Measurements from ENCODE around the gene CLIC3.

Gene CLIC3

GRCh38 chr9:136960212-136960937 is 36.0 kb downstream of the CLIC3 start:
- Histone ChIP-seq H3K27ac (ENCODE audit: low read depth, low read length) (no peak overlapping the region), H3K9ac (ENCODE audit: low read length) (no peak overlapping the region), H3K4me3 (ENCODE audit: low read depth, low read length) (no peak overlapping the region), H3K9me3 (ENCODE audit: control insufficient read depth, insufficient read depth, low read depth, low read length) (no peaks in the 10 kb centered on the region), H3K4me1 (ENCODE audit: control insufficient read depth, insufficient read depth, low read length) (no peaks in the 10 kb centered on the region), H3K36me3 (ENCODE audit: control insufficient read depth, insufficient read depth, low read length) (no peaks in the 10 kb centered on the region), H3K27me3 (ENCODE audit: control insufficient read depth, insufficient read depth, low read length) (no peaks in the 10 kb centered on the region)

- H3K9ac ChIP-seq (ENCODE audit: low read length) = no peak overlapping the region
Measured at GRCh38 chr9:136958898-136959850, 37.2 kb downstream of the CLIC3 start.

GRCh38 chr9:136958473-136958872 is 37.9 kb downstream of the CLIC3 start:
- no peaks in the 10 kb centered on the region for H3K27me3 ChIP-seq (ENCODE audit: control insufficient read depth, insufficient read depth, low read length)
- no peaks in the 10 kb centered on the region for H3K4me1 ChIP-seq (ENCODE audit: control insufficient read depth, insufficient read depth, low read length)
- no peak overlapping the region for H3K27ac ChIP-seq (ENCODE audit: low read depth, low read length)
- H3K9me3 ChIP-seq (ENCODE audit: control insufficient read depth, insufficient read depth, low read depth, low read length) = no peaks in the 10 kb centered on the region
- H3K4me3 ChIP-seq (ENCODE audit: low read depth, low read length) = no peak overlapping the region
- H3K36me3 ChIP-seq (ENCODE audit: control insufficient read depth, insufficient read depth, low read length) = no peaks in the 10 kb centered on the region
- H3K9ac ChIP-seq (ENCODE audit: low read length) = no peak overlapping the region

More at GRCh38 chr9:136958898-136959850, 37.2 kb downstream of the CLIC3 start:
- Histone ChIP-seq H3K36me3 (ENCODE audit: control insufficient read depth, insufficient read depth, low read length) (no peaks in the 10 kb centered on the region), H3K27me3 (ENCODE audit: control insufficient read depth, insufficient read depth, low read length) (no peaks in the 10 kb centered on the region), H3K4me1 (ENCODE audit: control insufficient read depth, insufficient read depth, low read length) (no peaks in the 10 kb centered on the region), H3K4me3 (ENCODE audit: low read depth, low read length) (no peak overlapping the region), H3K9me3 (ENCODE audit: control insufficient read depth, insufficient read depth, low read depth, low read length) (no peaks in the 10 kb centered on the region), H3K27ac (ENCODE audit: low read depth, low read length) (no peak overlapping the region)

GRCh38 chr9:136957901-136958300 is 38.5 kb downstream of the CLIC3 start:
- Histone ChIP-seq H3K9ac (ENCODE audit: low read length) (no peak overlapping the region), H3K27me3 (ENCODE audit: control insufficient read depth, insufficient read depth, low read length) (no peaks in the 10 kb centered on the region), H3K4me1 (ENCODE audit: control insufficient read depth, insufficient read depth, low read length) (no peaks in the 10 kb centered on the region), H3K27ac (ENCODE audit: low read depth, low read length) (no peak overlapping the region), H3K9me3 (ENCODE audit: control insufficient read depth, insufficient read depth, low read depth, low read length) (no peaks in the 10 kb centered on the region), H3K4me3 (ENCODE audit: low read depth, low read length) (no peak overlapping the region), H3K36me3 (ENCODE audit: control insufficient read depth, insufficient read depth, low read length) (no peaks in the 10 kb centered on the region)

- Histone ChIP-seq H3K4me3 (ENCODE audit: low read depth, low read length) (no peak overlapping the region), H3K4me1 (ENCODE audit: control insufficient read depth, insufficient read depth, low read length) (no peaks in the 10 kb centered on the region), H3K9me3 (ENCODE audit: control insufficient read depth, insufficient read depth, low read depth, low read length) (no peaks in the 10 kb centered on the region), H3K36me3 (ENCODE audit: control insufficient read depth, insufficient read depth, low read length) (no peaks in the 10 kb centered on the region), H3K27ac (ENCODE audit: low read depth, low read length) (no peak overlapping the region), H3K27me3 (ENCODE audit: control insufficient read depth, insufficient read depth, low read length) (no peaks in the 10 kb centered on the region), H3K9ac (ENCODE audit: low read length) (no peak overlapping the region)
Measured at GRCh38 chr9:136957461-136957860, 38.9 kb downstream of the CLIC3 start.

GRCh38 chr9:136956604-136957003 is 39.8 kb downstream of the CLIC3 start:
- Histone ChIP-seq H3K27ac (ENCODE audit: low read depth, low read length) (no peak overlapping the region), H3K27me3 (ENCODE audit: control insufficient read depth, insufficient read depth, low read length) (no peaks in the 10 kb centered on the region), H3K4me3 (ENCODE audit: low read depth, low read length) (no peak overlapping the region), H3K36me3 (ENCODE audit: control insufficient read depth, insufficient read depth, low read length) (no peaks in the 10 kb centered on the region), H3K9me3 (ENCODE audit: control insufficient read depth, insufficient read depth, low read depth, low read length) (no peaks in the 10 kb centered on the region), H3K4me1 (ENCODE audit: control insufficient read depth, insufficient read depth, low read length) (no peaks in the 10 kb centered on the region), H3K9ac (ENCODE audit: low read length) (no peak overlapping the region)

GRCh38 chr9:136955943-136956335 is 40.4 kb downstream of the CLIC3 start:
- Histone ChIP-seq H3K4me1 (ENCODE audit: control insufficient read depth, insufficient read depth, low read length) (no peaks in the 10 kb centered on the region), H3K36me3 (ENCODE audit: control insufficient read depth, insufficient read depth, low read length) (no peaks in the 10 kb centered on the region), H3K9me3 (ENCODE audit: control insufficient read depth, insufficient read depth, low read depth, low read length) (no peaks in the 10 kb centered on the region), H3K4me3 (ENCODE audit: low read depth, low read length) (no peak overlapping the region), H3K27ac (ENCODE audit: low read depth, low read length) (no peak overlapping the region), H3K9ac (ENCODE audit: low read length) (no peak overlapping the region), H3K27me3 (ENCODE audit: control insufficient read depth, insufficient read depth, low read length) (no peaks in the 10 kb centered on the region)

GRCh38 chr9:136955202-136955942 is 41.0 kb downstream of the CLIC3 start:
- Histone ChIP-seq H3K4me1 (ENCODE audit: control insufficient read depth, insufficient read depth, low read length) (peaks cover 4% of the 10 kb centered on the region; the same call in 1 of the 2 replicates), H3K9ac (ENCODE audit: low read length) (no peak overlapping the region), H3K9me3 (ENCODE audit: control insufficient read depth, insufficient read depth, low read depth, low read length) (no peaks in the 10 kb centered on the region), H3K27me3 (ENCODE audit: control insufficient read depth, insufficient read depth, low read length) (no peaks in the 10 kb centered on the region), H3K4me3 (ENCODE audit: low read depth, low read length) (no peak overlapping the region), H3K27ac (ENCODE audit: low read depth, low read length) (no peak overlapping the region), H3K36me3 (ENCODE audit: control insufficient read depth, insufficient read depth, low read length) (no peaks in the 10 kb centered on the region)

- Histone ChIP-seq H3K9ac (ENCODE audit: low read length) (no peak overlapping the region), H3K36me3 (ENCODE audit: control insufficient read depth, insufficient read depth, low read length) (no peaks in the 10 kb centered on the region), H3K27me3 (ENCODE audit: control insufficient read depth, insufficient read depth, low read length) (no peaks in the 10 kb centered on the region), H3K4me1 (ENCODE audit: control insufficient read depth, insufficient read depth, low read length) (peaks cover 7% of the 10 kb centered on the region; the same call in 1 of the 2 replicates), H3K9me3 (ENCODE audit: control insufficient read depth, insufficient read depth, low read depth, low read length) (no peaks in the 10 kb centered on the region), H3K27ac (ENCODE audit: low read depth, low read length) (no peak overlapping the region), H3K4me3 (ENCODE audit: low read depth, low read length) (no peak overlapping the region)
Measured at GRCh38 chr9:136954270-136955083, 41.9 kb downstream of the CLIC3 start.

- Histone ChIP-seq H3K9ac (ENCODE audit: low read length) (no peak overlapping the region), H3K27ac (ENCODE audit: low read depth, low read length) (no peak overlapping the region), H3K27me3 (ENCODE audit: control insufficient read depth, insufficient read depth, low read length) (no peaks in the 10 kb centered on the region), H3K36me3 (ENCODE audit: control insufficient read depth, insufficient read depth, low read length) (no peaks in the 10 kb centered on the region), H3K9me3 (ENCODE audit: control insufficient read depth, insufficient read depth, low read depth, low read length) (no peaks in the 10 kb centered on the region), H3K4me1 (ENCODE audit: control insufficient read depth, insufficient read depth, low read length) (peaks cover 7% of the 10 kb centered on the region; the same call in 1 of the 2 replicates), H3K4me3 (ENCODE audit: low read depth, low read length) (no peak overlapping the region)
Measured at GRCh38 chr9:136953771-136954269, 42.5 kb downstream of the CLIC3 start.
